ENCODE measurements around the gene FRAS1.

- no peak for TF ChIP-seq POLR2AphosphoS5 (IDR thresholded peaks at IDR 0.05; ENCODE audit: low read depth, low read length)
- no peak for TF ChIP-seq SIN3A (IDR thresholded peaks at IDR 0.05; ENCODE audit: borderline replicate concordance, insufficient read depth, low read length)
- TF ChIP-seq REST (IDR thresholded peaks at IDR 0.05; ENCODE audit: insufficient read depth in 1 of 2, low read depth in 2 of 2, low read length in 2 of 2) = no peak
- no peak for TF ChIP-seq TAF1 (IDR thresholded peaks at IDR 0.05; ENCODE audit: borderline replicate concordance, insufficient read depth, low read length)
Observed at GRCh38 chr4:78409612-78410202, 352.6 kb downstream of the FRAS1 start.

Data from PFSK-1 (cell line).